Neutrophil (primary cell): Measurements from ENCODE around the gene TPRG1.

Experiments
- H3K27ac ChIP-seq: fragments of 200-600 bp; sonication (generic); 2 replicates; pipeline ENCODE4 v1.5.1; 2016; ENCODE audit warnings: mild to moderate bottlenecking, moderate library complexity
- H3K27me3 ChIP-seq: fragments of 200-600 bp; sonication (generic); 2 replicates; pipeline ENCODE4 v1.6.0; 2016; ENCODE audit warnings: mild to moderate bottlenecking
- H3K36me3 ChIP-seq: fragments of 200-600 bp; sonication (generic); 2 replicates; pipeline ENCODE4 v1.5.1; 2017
- H3K4me1 ChIP-seq, 2 experiments: fragments of 200-600 bp in 1 of 2; sonication (generic) in 1 of 2; 1 replicate in 1 of 2; 2 replicates in 1 of 2; pipeline versions ENCODE4 v1.5.1 to v1.6.1; 2013 to 2016; ENCODE audit warnings: low read depth in 1 of 2, low read length in 1 of 2, mild to moderate bottlenecking in 1 of 2, moderate library complexity in 1 of 2; ENCODE audit not compliant: control insufficient read depth in 1 of 2, insufficient read depth in 1 of 2
- H3K4me3 ChIP-seq, 2 experiments: fragments of 200-600 bp in 1 of 2; sonication (generic) in 1 of 2; 1 replicate in 1 of 2; 2 replicates in 1 of 2; pipeline ENCODE4 v1.5.1; 2013 to 2016; ENCODE audit warnings: low read depth in 1 of 2, low read length in 1 of 2, mild to moderate bottlenecking in 1 of 2, moderate library complexity in 1 of 2
- H3K9me3 ChIP-seq: fragments of 200-600 bp; sonication (generic); 2 replicates; pipeline ENCODE4 v1.5.1; 2016
- CTCF ChIP-seq: fragments of 200-600 bp; sonication (generic); IDR thresholded peaks from 2 replicates; pipeline ENCODE4 v1.5.1; 2016; ENCODE audit warnings: antibody characterized with exemption

TPRG1 gene

GRCh38 chr3:189229196-189229828 lies 57.5 kb downstream of the TPRG1 start:
- Histone ChIP-seq H3K4me1 (no peaks in the 10 kb centered on the region), H3K27ac (no peak overlapping the region), H3K27me3 (no peaks in the 10 kb centered on the region), H3K9me3 (no peaks in the 10 kb centered on the region), H3K36me3 (no peaks in the 10 kb centered on the region), H3K4me3 (no peak overlapping the region)
- TF ChIP-seq CTCF: no peak

GRCh38 chr3:189232790-189233189 lies 61.0 kb downstream of the TPRG1 start:
- H3K27ac ChIP-seq: no peak overlapping the region
- H3K4me3 ChIP-seq: no peak overlapping the region
- no peak for TF ChIP-seq CTCF
- H3K36me3 ChIP-seq: no peaks in the 10 kb centered on the region
- H3K9me3 ChIP-seq: no peaks in the 10 kb centered on the region
- no peaks in the 10 kb centered on the region for H3K4me1 ChIP-seq
- H3K27me3 ChIP-seq: no peaks in the 10 kb centered on the region

GRCh38 chr3:189233225-189233858 lies 61.6 kb downstream of the TPRG1 start:
- H3K27ac ChIP-seq: no peak overlapping the region
- no peak overlapping the region for H3K4me3 ChIP-seq
- no peaks in the 10 kb centered on the region for H3K9me3 ChIP-seq
- H3K4me1 ChIP-seq: no peaks in the 10 kb centered on the region
- H3K27me3 ChIP-seq: no peaks in the 10 kb centered on the region
- no peaks in the 10 kb centered on the region for H3K36me3 ChIP-seq
- no peak for TF ChIP-seq CTCF

- Histone ChIP-seq H3K27me3 (no peaks in the 10 kb centered on the region), H3K27ac (no peak overlapping the region), H3K4me1 (no peaks in the 10 kb centered on the region), H3K9me3 (no peaks in the 10 kb centered on the region), H3K4me3 (no peak overlapping the region), H3K36me3 (no peaks in the 10 kb centered on the region)
- no peak for TF ChIP-seq CTCF
Observed at GRCh38 chr3:189235214-189235613, 63.4 kb downstream of the TPRG1 start.

GRCh38 chr3:189236352-189236751 lies 64.6 kb downstream of the TPRG1 start:
- Histone ChIP-seq H3K4me1 (no peaks in the 10 kb centered on the region), H3K4me3 (no peak overlapping the region), H3K27ac (no peak overlapping the region), H3K36me3 (no peaks in the 10 kb centered on the region), H3K9me3 (no peaks in the 10 kb centered on the region), H3K27me3 (no peaks in the 10 kb centered on the region)
- no peak for TF ChIP-seq CTCF
